ENCODE results near the gene BLCAP.

GRCh38 chr20:37575884-37576283 lies 48.2 kb upstream of the BLCAP start:
- TF ChIP-seq CTCF (IDR thresholded peaks at IDR 0.05): no peak
- no peak for TF ChIP-seq POLR2A (IDR thresholded peaks at IDR 0.05)

All from right lobe of liver (tissue), 4 donors.